A549 (cell line): ENCODE measurements around the gene CMKLR1. TPM values are rescaled to one million over a fixed set of nuclear protein-coding genes. Genes with fewer than 3 reads are reported as not detected.

Experiments
- ATAC-seq, 2 experiments: fragments of 200-7000 bp in 1 of 2; fragments of >200 bp in 1 of 2; cut with Nextera tagmentation in 1 of 2; cut with Tn5 transposase in 1 of 2; 3 replicates each; pipeline versions ENCODE4 v1.8.0 to v1.9.1; 2018 to 2020; ENCODE audit warnings: mild to moderate bottlenecking in 1 of 2, moderate library complexity in 1 of 2
- CTCF ChIA-PET: fragments of 300-600 bp; sonication (Branson Sonifier 250); formaldehyde crosslinking; extraction: SDS; loops from one replicate; lab custom pipeline; 2021; ENCODE audit warnings: antibody characterized with exemption, inconsistent platforms; lab: Yijun Ruan, JAX
- POLR2A ChIA-PET: fragments of 350-600 bp; formaldehyde crosslinking; extraction: SDS; loops from one replicate; lab custom pipeline; 2021; ENCODE audit warnings: antibody characterized with exemption, inconsistent platforms; lab: Yijun Ruan, JAX
- DNase-seq, 2 experiments: peaks; one replicate each; pipeline versions ENCODE4 v3.0.0 to v3.0.0-alpha.2; 2011 to 2016; ENCODE audit warnings: low read depth in 1 of 2, low spot score in 1 of 2
- FAIRE-seq: peaks from 2 replicates; lab custom pipeline; 2011; peaks lifted over from hg19 to GRCh38; lab: Jason Lieb, UNC
- H3K27ac ChIP-seq, 2 experiments: fragments of >200 bp; sonication (Bioruptor Twin); formaldehyde crosslinking; 3 replicates each; pipeline ENCODE4 v1.5.1; 2016 to 2017
- H3K4me1 ChIP-seq: fragments of >200 bp; sonication (Bioruptor Twin); formaldehyde crosslinking; 3 replicates; pipeline ENCODE4 v1.6.1; 2016
- H3K4me2 ChIP-seq: fragments of >200 bp; sonication (Bioruptor Twin); formaldehyde crosslinking; 3 replicates; pipeline ENCODE4 v1.6.1; 2016
- H3K4me3 ChIP-seq: fragments of >200 bp; sonication (Bioruptor Twin); formaldehyde crosslinking; 3 replicates; pipeline ENCODE4 v1.5.1; 2016
- H3K9me3 ChIP-seq: fragments of >200 bp; sonication (Bioruptor Twin); formaldehyde crosslinking; 3 replicates; pipeline ENCODE4 v1.6.1; 2016
- CBX2 ChIP-seq: fragments of 200-600 bp; sonication (generic); IDR thresholded peaks from 2 replicates; pipeline ENCODE4 v1.6.1; 2016; ENCODE audit warnings: low read depth, mild to moderate bottlenecking, borderline replicate concordance
- CHD4 ChIP-seq: fragments of 200-600 bp; sonication (generic); IDR thresholded peaks from 2 replicates; pipeline ENCODE4 v1.6.1; 2016; ENCODE audit warnings: antibody characterized with exemption, mild to moderate bottlenecking, borderline replicate concordance
- EHMT2 ChIP-seq: fragments of 200-600 bp; sonication (generic); IDR thresholded peaks from 2 replicates; pipeline ENCODE4 v1.6.1; 2016; ENCODE audit warnings: antibody characterized with exemption, low read depth, mild to moderate bottlenecking, moderate library complexity
- KDM1A ChIP-seq: fragments of 200-600 bp; sonication (generic); IDR thresholded peaks from 2 replicates; pipeline ENCODE4 v1.6.1; 2016; ENCODE audit warnings: low read depth, mild to moderate bottlenecking
- MAZ ChIP-seq: fragments of 150-350 bp; IDR thresholded peaks from 2 replicates; pipeline ENCODE4 v1.6.1; 2014; ENCODE audit warnings: antibody characterized with exemption, low read depth, low read length, borderline replicate concordance
- MYC ChIP-seq: IDR thresholded peaks from 2 replicates; pipeline ENCODE4 v1.6.1; 2012; ENCODE audit warnings: mild to moderate bottlenecking, inconsistent platforms, low read length, improper control_type of control experiment, borderline replicate concordance
- NFE2L2 ChIP-seq: fragments of 150-350 bp; conservative IDR thresholded peaks from 2 replicates; pipeline ENCODE4 v1.6.1; 2014; ENCODE audit warnings: low read length
- NPAS2 ChIP-seq: fragments of 250-450 bp; sonication (Bioruptor Pico); IDR thresholded peaks from 2 replicates; pipeline ENCODE4 v1.8.0; 2022; ENCODE audit warnings: mild to moderate bottlenecking, moderate library complexity, borderline replicate concordance
- PBX3 ChIP-seq: IDR thresholded peaks from 2 replicates; pipeline ENCODE4 v1.6.1; 2012
- POLR2A ChIP-seq: IDR thresholded peaks from 2 replicates; pipeline ENCODE4 v1.6.1; 2012; ENCODE audit warnings: mild to moderate bottlenecking, low read length
- RAD21 ChIP-seq, 2 experiments: fragments of >200 bp in 1 of 2; sonication (Bioruptor Twin) in 1 of 2; formaldehyde crosslinking in 1 of 2; IDR thresholded peaks in 1 of 2; conservative IDR thresholded peaks in 1 of 2; 2 replicates in 1 of 2; 3 replicates in 1 of 2; pipeline ENCODE4 v1.6.1; 2012 to 2018; ENCODE audit warnings: inconsistent platforms in 1 of 2
- REST ChIP-seq: fragments of 200-600 bp; sonication (generic); IDR thresholded peaks from 2 replicates; pipeline ENCODE4 v1.6.1; 2016; ENCODE audit warnings: antibody characterized with exemption, mild to moderate bottlenecking, moderate library complexity
- RFX5 ChIP-seq: fragments of 450-650 bp; IDR thresholded peaks from 2 replicates; pipeline ENCODE4 v1.7.1; 2014; ENCODE audit warnings: antibody characterized with exemption, mild to moderate bottlenecking, moderate library complexity
- SREBF2 ChIP-seq: fragments of 450-650 bp; IDR thresholded peaks from 2 replicates; pipeline ENCODE4 v1.6.1; 2014; ENCODE audit warnings: mild to moderate bottlenecking, moderate library complexity
- WGBS: methylation state at CpG from one replicate; pipeline ENCODE4 v1.1.6; 2017; ENCODE audit errors: missing lambda C conversion rate; 5-methylcytosine and 5-hydroxymethylcytosine counted together
- polyA plus RNA-seq, 4 experiments: library from polyadenylated mRNA; depleted of rRNA in 3 of 4; stranded (reverse); fragments of >200 nt; fragmentation: RNase III in 1 of 4; extraction: RNeasy Plus Mini Kit Qiagen cat#74134 plus additional on column Dnase treatment in 1 of 4; gene quantifications; 2 replicates in 3 of 4; 3 replicates in 1 of 4; pipeline ENCODE4 v1.2.3, GENCODE V29; 2011 to 2017
- TF ChIP-seq, protein P1 (sequence below): fragments of 450-650 bp; IDR thresholded peaks from 2 replicates; pipeline ENCODE4 v1.6.1; 2014; ENCODE audit warnings: antibody characterized with exemption
- TF ChIP-seq, protein P2 (sequence below): fragments of 250-450 bp; sonication (Bioruptor Pico); IDR thresholded peaks from 2 replicates; pipeline ENCODE4 v1.5.0; 2020; ENCODE audit warnings: low read depth, mild to moderate bottlenecking, moderate library complexity
- TF ChIP-seq, protein P3 (sequence below): IDR thresholded peaks from 2 replicates; pipeline ENCODE4 v1.6.1; 2012; ENCODE audit warnings: low read depth, borderline replicate concordance

CMKLR1 gene
- polyA plus RNA-seq, 2 of the 4 experiments (the other 2 are of a cell fraction): not detected

DNA sequence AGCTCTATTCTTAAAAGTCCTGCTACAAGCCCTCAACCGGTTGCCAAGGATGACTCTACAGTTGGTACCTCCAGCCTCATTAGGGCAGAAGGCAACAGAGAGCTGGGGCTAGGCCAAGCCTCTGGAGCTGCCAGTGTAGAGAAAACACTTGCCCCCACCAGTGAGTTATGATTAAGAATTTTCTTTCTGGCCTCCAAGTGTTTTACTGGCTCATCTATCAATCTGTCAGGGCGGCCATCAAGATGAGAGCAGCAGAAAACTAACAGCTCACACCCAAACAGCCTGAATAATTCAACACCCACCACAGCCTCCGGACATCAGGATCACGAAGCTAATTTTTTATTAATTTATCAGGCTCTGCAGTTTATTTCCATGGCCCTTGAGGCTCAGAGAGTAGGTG is 40.7 kb upstream of the CMKLR1 start:
- H3K4me1 ChIP-seq: no peaks in the 10 kb centered on the region
- TF ChIP-seq, protein P1, sequence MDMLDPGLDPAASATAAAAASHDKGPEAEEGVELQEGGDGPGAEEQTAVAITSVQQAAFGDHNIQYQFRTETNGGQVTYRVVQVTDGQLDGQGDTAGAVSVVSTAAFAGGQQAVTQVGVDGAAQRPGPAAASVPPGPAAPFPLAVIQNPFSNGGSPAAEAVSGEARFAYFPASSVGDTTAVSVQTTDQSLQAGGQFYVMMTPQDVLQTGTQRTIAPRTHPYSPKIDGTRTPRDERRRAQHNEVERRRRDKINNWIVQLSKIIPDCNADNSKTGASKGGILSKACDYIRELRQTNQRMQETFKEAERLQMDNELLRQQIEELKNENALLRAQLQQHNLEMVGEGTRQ: no peak
- TF ChIP-seq RAD21 (conservative IDR thresholded peaks at IDR 0.05 in 1 of 2, IDR thresholded peaks at IDR 0.05 in 1 of 2): no peak
- TF ChIP-seq, protein P2, sequence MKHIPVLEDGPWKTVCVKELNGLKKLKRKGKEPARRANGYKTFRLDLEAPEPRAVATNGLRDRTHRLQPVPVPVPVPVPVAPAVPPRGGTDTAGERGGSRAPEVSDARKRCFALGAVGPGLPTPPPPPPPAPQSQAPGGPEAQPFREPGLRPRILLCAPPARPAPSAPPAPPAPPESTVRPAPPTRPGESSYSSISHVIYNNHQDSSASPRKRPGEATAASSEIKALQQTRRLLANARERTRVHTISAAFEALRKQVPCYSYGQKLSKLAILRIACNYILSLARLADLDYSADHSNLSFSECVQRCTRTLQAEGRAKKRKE (CRISPR knock-in tag): no peak
- H3K9me3 ChIP-seq: peaks cover 7% of the 10 kb centered on the region; the same call in 1 of the 3 replicates
- no peak overlapping the region for H3K4me2 ChIP-seq
- no peak overlapping the region for H3K4me3 ChIP-seq
- POLR2A ChIA-PET: no interaction called here
- no peak for DNase-seq
- 21% methylated on average over 4 of the region's 4 CpGs for WGBS
- FAIRE-seq: no peak
- CTCF ChIA-PET: interaction anchor here (1.2 kb wide), 1 partner anchor 61 kb away, joined by 3 read pairs; no protein-coding TSS in a partner anchor
- no peak overlapping the region for H3K27ac ChIP-seq
- no peak for ATAC-seq

GRCh38 chr12:108378926-108379325 is 39.8 kb upstream of the CMKLR1 start:
- DNase-seq (no peak), ATAC-seq (no peak), FAIRE-seq (no peak)
- Histone ChIP-seq H3K27ac (no peak overlapping the region), H3K9me3 (peaks cover 7% of the 10 kb centered on the region; the same call in 1 of the 3 replicates), H3K4me1 (no peaks in the 10 kb centered on the region), H3K4me3 (no peak overlapping the region), H3K4me2 (no peak overlapping the region)
- CTCF ChIA-PET: no interaction called here
- TF ChIP-seq SREBF2: no peak
- no peak for TF ChIP-seq REST
- TF ChIP-seq CHD4: no peak
- TF ChIP-seq KDM1A: no peak
- 0% methylated on average over 3 of the region's 3 CpGs for whole genome bisulfite sequencing
- POLR2A ChIA-PET: no interaction called here

DNA sequence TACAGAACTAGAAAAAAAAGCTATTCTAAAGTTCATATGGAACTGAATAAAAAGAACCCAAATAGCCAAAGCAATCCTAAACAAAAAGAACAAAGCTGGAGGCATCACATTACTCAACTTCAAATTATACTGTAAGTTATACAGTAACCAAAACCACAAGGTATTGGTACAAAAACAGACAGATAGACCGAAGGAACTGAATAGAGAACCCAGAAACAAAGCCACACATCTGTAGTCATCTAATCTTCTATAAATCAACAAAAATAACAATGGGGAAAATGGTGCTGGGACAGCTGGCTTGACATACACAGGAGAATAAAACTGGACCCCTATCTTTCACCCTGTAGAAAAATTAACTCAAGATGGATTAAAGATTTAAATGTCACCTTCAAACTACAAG is 38.1 kb upstream of the CMKLR1 start:
- no peaks in the 10 kb centered on the region for H3K4me1 ChIP-seq
- H3K27ac ChIP-seq: no peak overlapping the region
- no peak for DNase-seq
- 0% methylated on average over 1 of the region's 1 CpG for WGBS
- no peak overlapping the region for H3K4me2 ChIP-seq
- ATAC-seq: no peak
- POLR2A ChIA-PET: no interaction called here
- TF ChIP-seq MAZ (no peak), POLR2A (no peak), NFE2L2 (no peak), EHMT2 (no peak), PBX3 (no peak), CBX2 (no peak), MYC (no peak), REST (no peak), RFX5 (no peak), NPAS2 (CRISPR knock-in tag) (no peak), RAD21 (conservative IDR thresholded peaks at IDR 0.05 in 1 of 2, IDR thresholded peaks at IDR 0.05 in 1 of 2) (no peak), KDM1A (no peak)
- TF ChIP-seq, protein P2 (CRISPR knock-in tag): no peak
- TF ChIP-seq, protein P1: no peak
- TF ChIP-seq, protein P3, sequence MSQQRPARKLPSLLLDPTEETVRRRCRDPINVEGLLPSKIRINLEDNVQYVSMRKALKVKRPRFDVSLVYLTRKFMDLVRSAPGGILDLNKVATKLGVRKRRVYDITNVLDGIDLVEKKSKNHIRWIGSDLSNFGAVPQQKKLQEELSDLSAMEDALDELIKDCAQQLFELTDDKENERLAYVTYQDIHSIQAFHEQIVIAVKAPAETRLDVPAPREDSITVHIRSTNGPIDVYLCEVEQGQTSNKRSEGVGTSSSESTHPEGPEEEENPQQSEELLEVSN: no peak
- TF ChIP-seq, all 56 proteins: peak for 0
- CTCF ChIA-PET: no interaction called here
- FAIRE-seq: no peak
- Histone ChIP-seq H3K4me3 (no peak overlapping the region), H3K9me3 (peaks cover 9% of the 10 kb centered on the region; the same call in 1 of the 3 replicates)
